Psoas muscle (tissue), 8 donors: Measurements from ENCODE around the gene CFTR. TPM values are rescaled to one million over a fixed set of nuclear protein-coding genes. Genes with fewer than 3 reads are reported as not detected.

Experiments
- ATAC-seq, 4 donors: fragments of 200-7000 bp; cut with Tn5 transposase; one replicate each; pipeline ENCODE4 v1.9.1; 2020; ENCODE audit warnings: moderate library complexity in 3 of 4, mild to moderate bottlenecking in 2 of 4
- DNase-seq, 2 donors: peaks; one replicate each; pipeline ENCODE4 v3.0.0-alpha.2; 2020
- H3K27ac ChIP-seq: fragments of 200-600 bp; one replicate; pipeline ENCODE4 v1.8.0; 2022
- H3K27me3 ChIP-seq, 3 donors: fragments of 200-600 bp in 1 of 3; one replicate each; pipeline versions ENCODE4 v1.6.1 to v1.8.0; 2013 to 2022; ENCODE audit warnings: low read length in 2 of 3, mild to moderate bottlenecking in 2 of 3, moderate library complexity in 1 of 3; ENCODE audit not compliant: insufficient read depth in 3 of 3
- H3K36me3 ChIP-seq, 2 donors: fragments of 200-600 bp in 1 of 2; one replicate each; pipeline versions ENCODE4 v1.6.1 to v1.8.0; 2013 to 2022; ENCODE audit warnings: low read depth in 1 of 2, mild to moderate bottlenecking in 1 of 2, moderate library complexity in 1 of 2; ENCODE audit not compliant: insufficient read depth in 1 of 2
- H3K4me1 ChIP-seq: fragments of 200-600 bp; one replicate; pipeline ENCODE4 v1.8.0; 2022
- H3K4me3 ChIP-seq: fragments of 200-600 bp; one replicate; pipeline ENCODE4 v1.8.0; 2022; ENCODE audit warnings: mild to moderate bottlenecking
- H3K9me3 ChIP-seq: fragments of 200-600 bp; one replicate; pipeline ENCODE4 v1.8.0; 2022
- CTCF ChIP-seq: fragments of 200-600 bp; IDR thresholded peaks from one replicate; pipeline ENCODE4 v1.8.0; 2022; ENCODE audit warnings: antibody characterized with exemption
- WGBS, 3 donors: extraction: QIAGEN DNeasy Blood & Tissue Kit; methylation state at CpG; one replicate each; pipeline versions ENCODE4 v1.1.6 to v1.1.7; 2013; 5-methylcytosine and 5-hydroxymethylcytosine counted together
- intact Hi-C, 2 donors: fragments of 100-400 bp; cut with DNase I; formaldehyde crosslinking; loops; one replicate each; pipeline versions ENCODE4 v1.11.0 to v1.14.2; 2022
- polyA plus RNA-seq, 3 donors: library from polyadenylated mRNA; stranded (reverse); fragments of 200-250 nt; gene quantifications; one replicate each; pipeline ENCODE4 v1.2.3, GENCODE V29; 2013
- total RNA-seq, 4 donors: library from RNA; stranded (reverse); fragmentation: NEBNext Ultra II Directional in 2 of 4; extraction: Animal tissue kit (Norgen Biotek cat#: 25700) in 2 of 4; gene quantifications; one replicate each; pipeline versions ENCODE4 v1.2.1 to v1.2.4, GENCODE V29; 2021 to 2023
- donor health status: healthy with polysubstance abuse.
- donor health status: DM: no; HTN: no; CAD: no; lungs with moderate emphysema.
- donor health status: Bipolar disorder and iron deficiency.
- donor health status: healthy.
- donor health status: DM: yes; HTN: yes; CAD: no.
- donor health status: DM: no; HTN: no; CAD: no.
- donor health status: DM: no; HTN: no; CAD: no.
- donor health status: DM: yes; HTN: yes; CAD: no.

The CFTR gene
- total and polyA plus RNA-seq, 7 donors, result 0.01 to 0.06 TPM; not detected in 5

- no peak for TF ChIP-seq CTCF
- Histone ChIP-seq H3K4me3 (no peak overlapping the region), H3K27ac (no peak overlapping the region), H3K27me3 (no peaks in the 10 kb centered on the region), H3K36me3 (no peaks in the 10 kb centered on the region), H3K9me3 (no peaks in the 10 kb centered on the region), H3K4me1 (no peaks in the 10 kb centered on the region)
- 43 to 53% (median 48%) methylated on average over 3 of the region's 3 CpGs for WGBS, 3 donors
- intact Hi-C loops, result loop anchor here in 1 of 2 donors (5.0 kb wide), 1 partner anchor 1853 kb away; no protein-coding TSS in a partner anchor
- DNase-seq, result no peak
- no peak for ATAC-seq
Observed at GRCh38 chr7:117675497-117676435, 195.9 kb downstream of the CFTR start.

DNA sequence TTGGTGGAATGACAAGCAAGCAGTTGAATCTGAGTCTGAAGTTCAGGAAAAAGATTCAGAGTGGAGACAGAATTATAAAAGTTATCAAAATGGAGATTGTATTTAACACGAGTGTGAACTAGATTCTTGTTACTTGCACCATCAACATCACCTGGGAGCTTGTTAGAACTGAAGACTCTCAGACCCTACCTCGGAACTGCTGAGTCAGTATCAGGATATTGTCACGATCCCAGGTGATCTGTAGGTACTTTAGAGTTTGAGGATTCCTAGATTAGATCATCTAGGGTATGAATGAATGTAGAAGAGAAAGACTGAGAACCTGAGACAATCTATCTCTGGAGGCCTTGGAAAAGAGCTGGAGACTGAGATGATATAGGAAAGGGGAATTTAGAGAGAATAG lies 199.3 kb downstream of the CFTR start:
- DNase-seq (no peak), ATAC-seq (no peak)
- Histone ChIP-seq H3K4me1 (no peaks in the 10 kb centered on the region), H3K9me3 (no peaks in the 10 kb centered on the region), H3K27ac (no peak overlapping the region), H3K36me3 (no peaks in the 10 kb centered on the region), H3K4me3 (no peak overlapping the region), H3K27me3 (no peaks in the 10 kb centered on the region)
- TF ChIP-seq CTCF, result no peak
- 78 to 84% (median 81%) methylated on average over 3 of the region's 3 CpGs for WGBS, 3 donors
- intact Hi-C loops, result loop anchor here in 1 of 2 donors (5.0 kb wide), 1 partner anchor 1857 kb away; no protein-coding TSS in a partner anchor

- WGBS, 3 donors, result 59 to 82% (median 78%) methylated on average over 5 of the region's 5 CpGs
- no peaks in the 10 kb centered on the region for H3K9me3 ChIP-seq
Observed at GRCh38 chr7:117682681-117683385, 203.0 kb downstream of the CFTR start.

More at GRCh38 chr7:117682681-117683385, 203.0 kb downstream of the CFTR start:
- DNase-seq (no peak), ATAC-seq (no peak)
- TF ChIP-seq CTCF, result no peak
- no peaks in the 10 kb centered on the region for H3K36me3 ChIP-seq
- intact Hi-C loops, result no loop called here
- no peak overlapping the region for H3K4me3 ChIP-seq
- no peaks in the 10 kb centered on the region for H3K4me1 ChIP-seq
- no peak overlapping the region for H3K27ac ChIP-seq
- H3K27me3 ChIP-seq, result no peaks in the 10 kb centered on the region
